Measurements from ENCODE around the gene COPS9. TPM values are rescaled to one million over a fixed set of nuclear protein-coding genes. Genes with fewer than 3 reads are reported as not detected.

The COPS9 gene
- total RNA-seq, 1 experiment from 2014 or later: 202 TPM

DNA sequence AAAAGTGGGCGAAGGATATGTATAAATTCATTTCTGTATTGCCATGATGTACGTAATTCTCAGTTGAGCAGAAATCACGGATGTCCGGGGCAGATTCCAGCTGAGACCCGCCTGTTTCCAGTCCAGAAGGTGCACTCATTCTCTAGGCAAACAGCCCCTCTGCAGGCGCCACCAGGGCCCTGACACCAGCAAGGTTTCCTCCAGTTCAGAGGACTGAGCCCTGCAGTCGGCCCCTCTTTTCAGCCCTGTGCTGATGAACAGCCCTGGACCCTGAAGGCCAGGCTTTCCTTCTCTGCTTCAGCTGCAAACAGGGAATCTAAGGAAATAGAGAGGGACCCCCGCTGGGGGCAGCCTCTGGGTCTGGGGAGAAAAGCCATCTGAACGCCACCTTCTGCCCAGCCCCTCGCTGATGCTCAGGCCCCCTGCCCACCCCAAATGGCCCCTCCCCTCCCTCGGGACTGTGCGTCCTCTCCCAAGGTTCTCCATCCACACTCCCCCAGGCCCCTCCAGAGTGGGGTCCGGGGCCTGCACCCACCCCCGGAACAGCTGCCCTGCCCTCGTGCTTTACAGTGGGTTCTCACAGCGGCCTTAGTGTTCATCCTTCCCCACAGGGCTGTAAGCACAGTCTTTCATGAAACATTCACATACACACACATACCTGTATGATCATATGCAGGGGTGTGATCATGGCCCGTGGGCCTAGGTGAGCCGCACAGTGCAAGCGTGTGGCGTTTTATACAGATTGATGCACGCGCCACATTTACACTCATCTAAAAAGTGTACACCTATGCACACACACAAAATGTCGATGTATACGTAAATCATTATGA, 12.1 kb downstream of the COPS9 start:
- Histone ChIP-seq H3K79me2 (ENCODE audit: low read depth) (no peaks in the 10 kb centered on the region), H4K20me1 (ENCODE audit: insufficient read depth) (no peaks in the 10 kb centered on the region), H3K36me3 (ENCODE audit: low read depth) (no peaks in the 10 kb centered on the region), H3K27ac (no peak overlapping the region), H3K9me2 (ENCODE audit: insufficient read depth) (no peaks in the 10 kb centered on the region), H3K4me3 (no peak overlapping the region), H3K27me3 (ENCODE audit: insufficient read depth, low read depth) (peaks cover 31% of the 10 kb centered on the region), H3K4me2 (no peak overlapping the region), H3K4me1 (replicated peaks; ENCODE audit: insufficient read depth) (no peaks in the 10 kb centered on the region), H2AFZ (no peak overlapping the region), H3K9me3 (ENCODE audit: insufficient read depth, low read depth) (no peaks in the 10 kb centered on the region), H3F3A (ENCODE audit: insufficient read depth, low read depth) (no peaks in the 10 kb centered on the region)
- BruUV-seq (replicated peaks): no TSS peak
- no peak for DNase-seq
- ChIA-PET POLR2A (ENCODE audit: unreplicated experiment) (no interaction called here), CTCF (no interaction called here)
- TF ChIP-seq, protein P1, sequence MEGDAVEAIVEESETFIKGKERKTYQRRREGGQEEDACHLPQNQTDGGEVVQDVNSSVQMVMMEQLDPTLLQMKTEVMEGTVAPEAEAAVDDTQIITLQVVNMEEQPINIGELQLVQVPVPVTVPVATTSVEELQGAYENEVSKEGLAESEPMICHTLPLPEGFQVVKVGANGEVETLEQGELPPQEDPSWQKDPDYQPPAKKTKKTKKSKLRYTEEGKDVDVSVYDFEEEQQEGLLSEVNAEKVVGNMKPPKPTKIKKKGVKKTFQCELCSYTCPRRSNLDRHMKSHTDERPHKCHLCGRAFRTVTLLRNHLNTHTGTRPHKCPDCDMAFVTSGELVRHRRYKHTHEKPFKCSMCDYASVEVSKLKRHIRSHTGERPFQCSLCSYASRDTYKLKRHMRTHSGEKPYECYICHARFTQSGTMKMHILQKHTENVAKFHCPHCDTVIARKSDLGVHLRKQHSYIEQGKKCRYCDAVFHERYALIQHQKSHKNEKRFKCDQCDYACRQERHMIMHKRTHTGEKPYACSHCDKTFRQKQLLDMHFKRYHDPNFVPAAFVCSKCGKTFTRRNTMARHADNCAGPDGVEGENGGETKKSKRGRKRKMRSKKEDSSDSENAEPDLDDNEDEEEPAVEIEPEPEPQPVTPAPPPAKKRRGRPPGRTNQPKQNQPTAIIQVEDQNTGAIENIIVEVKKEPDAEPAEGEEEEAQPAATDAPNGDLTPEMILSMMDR (conservative IDR thresholded peaks at IDR 0.05): no peak
- TF ChIP-seq EZH2 (IDR thresholded peaks at IDR 0.05; ENCODE audit: low read depth): no peak
- intact Hi-C loops (cut with micrococcal nuclease; ENCODE audit: unreplicated experiment): no loop called here

DNA sequence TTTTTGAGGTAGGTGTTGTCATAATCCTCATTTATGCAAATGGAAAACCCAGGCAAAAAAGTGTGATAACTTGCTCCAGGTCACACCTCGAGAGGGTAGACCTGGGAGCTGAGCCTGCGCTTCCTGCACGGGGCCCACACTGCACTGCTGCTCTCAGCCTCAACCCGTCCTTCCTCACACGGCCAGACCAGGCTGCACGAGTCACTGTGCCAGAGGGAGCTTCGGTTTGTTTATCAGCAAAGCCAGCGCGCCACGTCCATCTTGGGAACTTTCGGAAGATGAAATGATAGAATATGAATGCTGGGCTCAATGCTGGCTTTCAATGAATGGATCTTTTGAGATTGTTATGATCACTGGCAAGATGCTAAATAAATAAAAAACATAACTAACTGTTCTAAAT, 14.4 kb downstream of the COPS9 start:
- Histone ChIP-seq H3K79me2 (ENCODE audit: low read depth) (no peaks in the 10 kb centered on the region), H2AFZ (no peak overlapping the region), H4K20me1 (ENCODE audit: insufficient read depth) (no peaks in the 10 kb centered on the region), H3K4me2 (no peak overlapping the region), H3K9me3 (ENCODE audit: insufficient read depth, low read depth) (no peaks in the 10 kb centered on the region), H3K4me3 (no peak overlapping the region), H3F3A (ENCODE audit: insufficient read depth, low read depth) (no peaks in the 10 kb centered on the region), H3K27ac (no peak overlapping the region), H3K36me3 (ENCODE audit: low read depth) (no peaks in the 10 kb centered on the region), H3K9me2 (ENCODE audit: insufficient read depth) (no peaks in the 10 kb centered on the region), H3K27me3 (ENCODE audit: insufficient read depth, low read depth) (peaks cover 50% of the 10 kb centered on the region), H3K4me1 (replicated peaks; ENCODE audit: insufficient read depth) (no peaks in the 10 kb centered on the region)
- BruUV-seq (replicated peaks): no TSS peak
- intact Hi-C loops (cut with micrococcal nuclease; ENCODE audit: unreplicated experiment): no loop called here
- CTCF ChIA-PET: no interaction called here
- no peak for DNase-seq
- POLR2A ChIA-PET (ENCODE audit: unreplicated experiment): no interaction called here
- TF ChIP-seq EZH2 (IDR thresholded peaks at IDR 0.05; ENCODE audit: low read depth): no peak
- TF ChIP-seq, protein P1 (conservative IDR thresholded peaks at IDR 0.05): no peak

DNA sequence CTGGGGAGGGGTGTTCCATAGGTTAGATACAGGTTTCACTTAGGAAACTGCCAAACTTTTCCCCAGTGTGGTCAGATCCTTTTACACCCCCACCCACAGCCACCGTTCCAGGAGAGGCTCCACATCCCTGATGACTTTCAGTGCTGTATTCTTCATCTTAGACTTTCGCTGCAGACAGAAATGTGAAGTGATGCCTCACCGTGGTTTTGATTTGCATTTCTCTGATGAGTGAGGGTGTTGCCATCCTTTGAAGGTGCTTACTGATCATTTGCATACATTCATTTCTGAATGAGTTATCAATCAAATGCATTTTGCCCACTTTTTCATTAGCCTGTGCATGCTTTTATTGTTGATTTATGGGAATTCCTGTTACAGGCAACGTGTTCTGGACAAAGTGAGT, 14.9 kb downstream of the COPS9 start:
- H3K4me2 ChIP-seq: no peak overlapping the region
- intact Hi-C loops (cut with micrococcal nuclease; ENCODE audit: unreplicated experiment): no loop called here
- ChIA-PET CTCF (no interaction called here), POLR2A (ENCODE audit: unreplicated experiment) (no interaction called here)
- TF ChIP-seq EZH2 (IDR thresholded peaks at IDR 0.05; ENCODE audit: low read depth): no peak
- TF ChIP-seq, protein P1 (conservative IDR thresholded peaks at IDR 0.05): no peak
- no peaks in the 10 kb centered on the region for H3K79me2 ChIP-seq (ENCODE audit: low read depth)
- H3K4me1 ChIP-seq (replicated peaks; ENCODE audit: insufficient read depth): no peaks in the 10 kb centered on the region
- no TSS peak for BruUV-seq (replicated peaks)
- no peaks in the 10 kb centered on the region for H4K20me1 ChIP-seq (ENCODE audit: insufficient read depth)
- no peaks in the 10 kb centered on the region for H3K9me3 ChIP-seq (ENCODE audit: insufficient read depth, low read depth)
- H3K9me2 ChIP-seq (ENCODE audit: insufficient read depth): no peaks in the 10 kb centered on the region
- H3K4me3 ChIP-seq: no peak overlapping the region
- H3K36me3 ChIP-seq (ENCODE audit: low read depth): no peaks in the 10 kb centered on the region
- DNase-seq: no peak
- H2AFZ ChIP-seq: no peak overlapping the region
- H3K27me3 ChIP-seq (ENCODE audit: insufficient read depth, low read depth): peaks cover 54% of the 10 kb centered on the region
- no peaks in the 10 kb centered on the region for H3F3A ChIP-seq (ENCODE audit: insufficient read depth, low read depth)
- H3K27ac ChIP-seq: no peak overlapping the region
